ENCODE data around the gene FRMD5. TPM values are rescaled to one million over a fixed set of nuclear protein-coding genes. Genes with fewer than 3 reads are reported as not detected.
A peak's percentile ranks its signal among the peaks of the same experiment; 100 is the strongest.

Gene FRMD5
- total RNA-seq, 4 donors from 2014 or later: 0.24 to 0.94 (median 0.67) TPM; not detected in 1

DNA sequence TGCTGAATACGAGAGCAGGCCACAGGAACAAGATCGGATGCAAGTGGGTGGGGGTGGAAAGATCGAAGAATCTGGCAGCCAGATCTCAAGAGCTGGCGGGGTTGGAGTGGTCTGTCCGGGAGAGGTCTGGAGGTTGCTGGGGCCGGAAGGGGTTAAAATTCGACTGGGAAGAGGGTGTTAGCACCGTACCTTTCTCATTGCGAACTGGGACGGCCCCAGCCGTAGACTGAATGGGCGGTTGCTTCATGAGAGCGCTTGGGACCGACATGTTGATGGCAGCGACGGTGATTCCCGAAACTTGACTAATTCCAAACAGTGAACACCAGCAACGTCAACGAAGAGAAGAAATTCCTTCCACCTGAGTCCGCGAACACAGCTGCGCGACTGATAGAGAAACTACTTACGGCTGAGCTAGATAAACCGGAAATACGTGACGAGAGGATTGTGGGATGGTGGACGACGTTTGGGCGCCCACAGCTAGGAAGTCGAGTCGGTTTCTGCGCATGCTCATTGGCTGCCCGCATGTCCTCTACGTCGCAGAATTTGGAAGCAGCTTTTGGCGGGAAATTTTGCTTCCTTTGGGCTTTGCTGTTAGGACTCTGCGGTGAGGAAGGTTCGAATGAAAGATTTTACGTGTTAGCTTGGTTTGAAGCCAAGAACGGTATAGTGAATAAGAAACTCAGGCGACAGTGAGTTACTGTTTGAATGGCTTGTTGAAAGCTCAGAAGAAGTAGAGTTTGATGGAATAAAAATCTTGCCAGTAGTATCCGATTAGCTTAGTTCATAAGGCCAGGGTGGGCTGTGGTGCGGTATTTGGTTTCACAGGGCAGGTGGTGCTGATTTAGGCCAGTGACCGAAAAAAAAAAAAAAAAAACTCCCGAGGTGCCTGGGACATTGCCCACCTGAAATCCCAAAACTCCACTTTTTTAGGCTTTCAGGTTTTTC is 370.5 kb downstream of the FRMD5 start, which contains the start of gene MFAP1:
TSS of gene MFAP1 (minus strand) at position 389 of the 945 bp plus-strand sequence. CDS start at position 268, 121 bp downstream.
- peak; percentile 38 to 80 for TF ChIP-seq POLR2A (IDR thresholded peaks at IDR 0.05)
- TF ChIP-seq, protein P1, sequence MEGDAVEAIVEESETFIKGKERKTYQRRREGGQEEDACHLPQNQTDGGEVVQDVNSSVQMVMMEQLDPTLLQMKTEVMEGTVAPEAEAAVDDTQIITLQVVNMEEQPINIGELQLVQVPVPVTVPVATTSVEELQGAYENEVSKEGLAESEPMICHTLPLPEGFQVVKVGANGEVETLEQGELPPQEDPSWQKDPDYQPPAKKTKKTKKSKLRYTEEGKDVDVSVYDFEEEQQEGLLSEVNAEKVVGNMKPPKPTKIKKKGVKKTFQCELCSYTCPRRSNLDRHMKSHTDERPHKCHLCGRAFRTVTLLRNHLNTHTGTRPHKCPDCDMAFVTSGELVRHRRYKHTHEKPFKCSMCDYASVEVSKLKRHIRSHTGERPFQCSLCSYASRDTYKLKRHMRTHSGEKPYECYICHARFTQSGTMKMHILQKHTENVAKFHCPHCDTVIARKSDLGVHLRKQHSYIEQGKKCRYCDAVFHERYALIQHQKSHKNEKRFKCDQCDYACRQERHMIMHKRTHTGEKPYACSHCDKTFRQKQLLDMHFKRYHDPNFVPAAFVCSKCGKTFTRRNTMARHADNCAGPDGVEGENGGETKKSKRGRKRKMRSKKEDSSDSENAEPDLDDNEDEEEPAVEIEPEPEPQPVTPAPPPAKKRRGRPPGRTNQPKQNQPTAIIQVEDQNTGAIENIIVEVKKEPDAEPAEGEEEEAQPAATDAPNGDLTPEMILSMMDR (IDR thresholded peaks at IDR 0.05): no peak
- H3K27me3 ChIP-seq: no peaks in the 10 kb centered on the region
- peak; percentile 94 to 96 for DNase-seq
- H3K9me3 ChIP-seq: no peaks in the 10 kb centered on the region
- peaks cover 16 to 29% of the 10 kb centered on the region in 2 donors for H3K4me1 ChIP-seq
- peak within 1 kb of the TSS; percentile 63 to 96 (median 88) for H3K4me3 ChIP-seq (replicated peaks in 1 of 3)
- intact Hi-C loops (cut with DNase I): no loop called here
- WGBS, 2 donors: 9 to 10% methylated on average over 46 of the region's 46 CpGs
- no peaks in the 10 kb centered on the region for H3K36me3 ChIP-seq
- H3K27ac ChIP-seq: peak within 1 kb of the TSS; percentile 54 to 84 (median 82)

DNA sequence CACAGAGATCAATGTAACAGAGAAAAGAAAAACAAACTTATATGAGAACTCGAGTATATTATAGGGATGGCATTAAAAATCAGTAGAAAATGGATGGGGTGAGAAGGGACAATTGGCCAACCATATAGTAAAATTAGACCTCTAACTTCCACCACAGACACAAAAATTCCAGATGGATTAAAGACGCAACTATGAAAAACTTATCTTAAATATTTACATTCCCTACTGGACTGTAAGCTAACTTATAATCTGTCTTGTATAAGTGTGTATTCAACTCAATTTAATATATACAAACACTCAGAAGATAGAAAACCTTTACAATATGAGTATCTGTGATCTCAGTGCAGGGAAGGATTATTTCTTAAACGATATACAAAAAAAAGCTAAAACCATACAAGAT is 373.6 kb downstream of the FRMD5 start:
- Histone ChIP-seq H3K4me1 (peaks cover 11 to 22% of the 10 kb centered on the region in 2 donors), H3K9me3 (no peaks in the 10 kb centered on the region), H3K4me3 (replicated peaks in 1 of 3) (no peak overlapping the region), H3K27me3 (no peaks in the 10 kb centered on the region), H3K27ac (no peak overlapping the region), H3K36me3 (peaks cover 5 to 6% of the 10 kb centered on the region in 2 donors)
- DNase-seq: no peak
- intact Hi-C loops (cut with DNase I): no loop called here
- 86 to 87% methylated on average over 3 of the region's 3 CpGs for WGBS, 2 donors
- no peak for TF ChIP-seq POLR2A (IDR thresholded peaks at IDR 0.05)

Small RNA genes within 50 kb of the gene (small RNA-seq; reads per million reads assigned to genes)
- not detected for gene RF00019

Other genes with a start within 250 kb of the FRMD5 start
- 100 to 1,000 TPM; 156 to 185 (median 165) TPM for gene GOLM2, start 93.4 kb upstream of the FRMD5 start, total RNA-seq
- 10 to 100 TPM; 26.7 to 71.4 (median 53.5) TPM for gene CTDSPL2, start 232.4 kb upstream of the FRMD5 start, total RNA-seq